DMS153 treated with DMSO at 0.1 percent for 48 hours (cell line): Measurements from ENCODE around the gene TANGO2.
A peak's percentile ranks its signal among the peaks of the same experiment; 100 is the strongest.

ENCODE experiments used
- DNase-seq: peaks from one replicate; lab custom pipeline; 2025; ENCODE audit not compliant: unreplicated experiment; lab: John Stamatoyannopoulos, UW

The TANGO2 gene

DNA sequence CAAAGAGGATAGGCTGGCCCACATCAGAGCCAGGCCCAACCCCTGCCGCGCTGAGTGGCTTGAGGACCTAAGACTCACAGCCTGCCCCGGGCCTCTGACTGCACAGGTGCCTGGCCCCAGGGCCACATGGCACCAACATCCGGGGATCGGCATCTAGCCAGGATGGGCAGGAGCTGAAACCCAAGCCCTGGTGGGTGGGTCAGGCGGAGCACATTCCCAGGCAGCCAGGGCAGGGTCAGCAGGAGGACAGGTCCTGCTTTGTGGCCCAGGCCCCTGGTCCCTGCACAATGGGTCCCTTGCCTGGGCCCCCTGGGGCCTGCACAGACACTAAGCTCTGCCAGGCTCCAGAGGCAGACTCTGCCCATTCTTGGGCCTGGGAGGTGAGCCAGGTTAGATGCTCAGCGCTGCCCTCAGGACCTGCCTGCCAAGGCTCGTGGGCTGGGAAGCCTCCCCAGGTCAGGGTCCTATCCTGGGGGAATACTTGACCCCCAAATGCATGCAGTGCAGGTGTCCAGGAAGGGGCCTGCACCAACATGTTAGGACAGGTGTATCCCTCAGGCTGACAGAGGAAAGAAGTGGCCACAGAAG, 37.8 kb upstream of the TANGO2 start:
- DNase-seq, result no peak

- DNase-seq, result no peak
These were observed 37.2 kb upstream of the TANGO2 start for GRCh38 chr22:19983741-19984140.

GRCh38 chr22:19984201-19984753, 36.6 kb upstream of the TANGO2 start:
- no peak for DNase-seq

DNA sequence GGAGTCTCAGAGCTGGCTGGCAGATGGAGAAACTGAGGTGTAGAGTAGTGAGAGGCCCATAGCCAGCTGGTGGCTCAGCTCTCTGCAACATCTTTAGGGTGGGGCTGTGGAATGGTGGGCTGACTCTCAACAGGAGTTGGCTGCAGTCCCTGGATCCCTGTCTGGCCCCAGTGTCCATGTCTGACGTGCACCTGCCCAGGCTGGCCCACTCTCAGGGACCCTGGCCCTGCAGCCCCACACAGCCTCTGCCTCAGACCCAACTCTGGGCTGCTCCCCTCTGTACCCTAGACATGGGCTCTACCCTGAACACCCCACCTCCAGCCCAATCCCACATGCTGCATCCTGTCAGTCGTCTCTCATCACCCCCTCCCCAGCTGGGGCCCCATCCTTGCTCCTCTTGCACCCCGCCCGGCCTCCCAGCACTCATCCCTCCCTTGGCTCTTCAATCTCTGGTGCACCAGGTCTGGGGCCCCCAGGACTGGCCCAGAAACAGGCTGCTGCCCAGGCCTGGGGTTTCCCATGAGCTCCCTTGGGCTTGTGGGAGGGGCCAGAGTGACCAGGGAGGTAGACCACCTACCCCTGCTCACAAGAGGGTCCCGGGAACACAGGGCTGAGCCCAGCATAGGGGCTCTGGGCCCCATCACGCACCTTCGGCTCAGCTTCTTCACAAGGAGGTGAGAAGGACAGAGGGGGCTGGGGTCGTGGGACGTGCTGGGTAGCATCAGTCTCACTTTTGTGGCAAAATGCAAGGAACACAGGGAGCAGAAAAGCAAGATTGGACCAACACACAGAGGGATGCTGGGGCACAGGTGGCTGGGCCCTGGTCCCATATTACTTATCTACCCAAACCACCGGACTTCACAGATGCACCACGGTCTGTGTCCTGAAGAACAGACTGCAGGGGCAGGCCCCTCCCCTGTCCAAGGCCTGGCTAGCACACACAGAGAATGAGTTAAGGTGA, 35.8 kb upstream of the TANGO2 start:
- DNase-seq, result no peak

GRCh38 chr22:19986011-19986409, 34.9 kb upstream of the TANGO2 start:
- DNase-seq, result no peak

DNA sequence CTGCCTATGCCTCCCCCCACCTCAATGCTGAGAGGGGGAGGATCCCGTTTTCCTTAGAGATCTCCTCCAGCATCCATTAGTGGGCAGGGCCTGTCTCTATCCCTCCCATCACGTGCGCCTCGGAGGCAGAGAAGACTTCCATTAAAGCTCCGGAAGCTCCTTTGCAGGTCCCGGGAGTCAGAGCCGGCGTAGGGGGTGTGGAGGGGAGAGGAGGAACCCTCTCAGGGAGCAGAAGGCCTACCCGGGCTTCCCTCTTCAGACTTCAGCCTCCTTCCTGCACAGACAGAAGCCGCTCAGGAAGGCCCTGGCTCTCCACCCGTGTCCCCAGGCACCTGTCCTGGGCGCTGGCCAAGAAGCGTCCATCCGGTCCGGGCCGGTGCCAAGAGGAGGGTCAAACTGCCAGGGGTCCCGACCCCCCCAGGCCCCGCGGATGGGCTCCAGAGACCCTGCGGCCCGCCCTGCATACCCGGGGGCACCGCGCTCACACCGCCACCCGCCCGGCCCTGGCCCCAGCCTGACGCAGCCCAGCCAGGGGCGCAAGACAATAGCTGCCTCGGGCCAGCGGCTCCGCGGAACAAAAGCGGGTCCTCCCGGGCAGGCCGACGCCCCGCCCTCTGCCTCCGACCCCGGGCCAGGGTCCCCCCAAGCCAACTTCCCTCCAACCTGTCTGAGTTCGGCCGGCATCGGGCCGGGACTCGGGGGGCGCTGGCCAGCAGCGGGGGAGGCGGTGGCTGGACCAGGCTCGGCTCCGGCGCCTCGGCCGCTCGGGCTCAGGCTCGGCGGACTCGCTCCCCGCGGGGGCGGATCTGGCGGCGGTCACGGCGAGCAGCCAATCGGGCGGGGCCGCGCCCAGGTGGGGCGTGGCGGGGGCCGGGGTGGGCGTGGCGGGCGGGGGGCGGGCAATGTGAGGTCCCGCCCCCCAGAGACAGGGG, 34.2 kb upstream of the TANGO2 start:
- DNase-seq, result peak; percentile 54

DNA sequence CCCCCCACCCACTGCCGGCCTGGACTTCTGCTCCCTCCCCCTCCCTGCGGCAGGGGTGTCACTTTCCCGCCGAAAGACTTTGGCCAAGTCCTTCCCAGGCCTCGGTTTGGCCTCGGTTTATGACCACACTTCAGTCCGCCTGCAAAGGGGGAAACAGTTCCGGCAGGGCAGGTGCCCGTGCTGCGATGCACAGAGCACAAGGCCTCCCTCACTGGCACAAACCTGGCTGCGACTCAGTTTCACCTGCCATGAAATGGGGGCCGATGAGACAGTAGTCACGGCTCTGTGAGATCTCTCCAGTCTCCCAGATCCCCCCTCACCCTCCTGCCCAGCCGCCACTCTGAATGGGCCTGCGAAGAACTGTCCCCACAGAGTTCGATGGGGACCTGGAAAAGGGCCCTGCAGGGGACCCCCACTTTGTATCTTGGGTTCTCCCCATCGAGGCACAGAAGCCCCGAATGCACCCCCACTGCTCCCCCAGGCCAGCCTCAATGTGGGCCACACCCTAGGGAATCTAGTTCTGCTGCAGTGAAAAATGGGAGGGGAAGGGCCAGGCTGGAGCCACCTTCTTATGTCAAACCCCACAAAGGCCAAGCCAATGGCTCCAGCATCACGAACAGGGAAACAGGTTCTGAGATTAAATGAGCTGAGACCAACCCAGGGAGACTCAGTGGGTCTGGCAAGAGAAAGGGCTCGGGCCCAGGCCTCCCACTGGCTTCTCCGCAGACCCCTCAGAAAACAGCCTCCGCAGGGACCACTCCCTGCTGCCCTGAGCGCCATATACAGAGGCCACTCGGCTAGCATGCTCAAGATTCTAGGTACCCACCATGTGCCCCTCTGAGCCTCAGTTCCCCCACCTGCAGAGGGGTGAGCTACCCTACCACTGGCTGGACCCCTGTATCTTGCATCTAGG, 33.3 kb upstream of the TANGO2 start:
- peak; percentile 43 for DNase-seq

DNA sequence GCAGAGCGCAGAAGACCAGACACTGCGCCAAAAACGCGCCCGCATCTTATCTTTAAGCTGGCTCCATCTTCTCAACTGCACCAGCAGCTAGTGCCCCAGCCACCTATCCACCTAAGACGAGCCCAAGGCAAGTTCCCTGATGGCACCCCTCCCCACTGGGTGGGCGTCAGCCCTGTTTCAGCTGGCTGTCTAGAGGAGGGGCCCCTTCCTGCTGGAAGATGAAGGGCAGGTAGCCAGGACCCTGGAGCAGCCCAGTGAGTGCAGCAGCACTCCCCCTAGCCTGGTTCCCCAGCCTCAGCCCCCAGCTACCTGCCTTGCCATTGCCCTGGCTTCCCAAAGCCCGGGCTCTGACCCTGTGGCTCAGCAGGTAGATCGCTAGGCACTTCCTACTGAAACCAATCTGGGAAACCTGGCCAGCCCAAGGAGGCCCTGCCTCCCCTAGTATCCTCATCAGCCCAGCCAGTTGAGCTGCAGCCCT, 32.5 kb upstream of the TANGO2 start:
- DNase-seq, result no peak

GRCh38 chr22:19988965-19989724, 31.8 kb upstream of the TANGO2 start:
- DNase-seq, result no peak

DNA sequence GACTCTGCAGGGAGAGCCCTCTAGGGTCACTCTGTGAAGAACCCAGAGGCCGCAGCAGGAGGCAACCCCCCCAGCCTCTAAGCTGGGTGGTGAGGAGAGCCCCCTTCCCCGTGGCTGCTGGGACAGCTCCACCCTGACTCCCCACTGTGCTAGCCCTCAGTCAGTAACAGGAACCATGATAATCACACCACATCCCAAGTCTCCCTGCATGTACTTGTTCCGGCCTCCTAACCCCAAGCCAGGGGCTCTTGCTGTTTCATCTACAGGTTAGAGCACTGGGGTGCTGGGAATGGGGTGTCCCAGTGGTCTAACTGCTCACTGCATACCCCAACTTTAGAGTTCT, 31.2 kb upstream of the TANGO2 start:
- no peak for DNase-seq

DNA sequence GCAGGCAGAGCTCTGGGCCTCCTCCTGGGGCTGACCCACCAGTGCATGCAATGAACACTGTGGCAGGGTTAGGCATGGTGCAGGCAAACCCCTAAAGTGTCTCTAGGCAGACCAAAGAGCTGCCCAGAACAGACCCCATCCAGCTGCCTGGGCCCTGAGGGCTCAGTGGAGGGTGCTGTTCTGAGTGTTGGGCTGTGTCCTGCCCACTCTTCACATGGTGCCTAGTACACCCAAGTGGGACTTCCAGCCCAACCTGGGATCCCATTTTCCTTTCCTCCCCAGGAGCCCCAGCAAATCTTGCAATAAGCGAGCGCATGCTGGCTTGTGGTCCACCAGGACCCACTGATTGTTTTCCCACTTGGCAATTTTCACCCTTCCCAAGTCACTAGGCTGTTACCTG, 30.7 kb upstream of the TANGO2 start:
- DNase-seq, result no peak

GRCh38 chr22:19990609-19991394, 30.1 kb upstream of the TANGO2 start:
- DNase-seq, result no peak

DNA sequence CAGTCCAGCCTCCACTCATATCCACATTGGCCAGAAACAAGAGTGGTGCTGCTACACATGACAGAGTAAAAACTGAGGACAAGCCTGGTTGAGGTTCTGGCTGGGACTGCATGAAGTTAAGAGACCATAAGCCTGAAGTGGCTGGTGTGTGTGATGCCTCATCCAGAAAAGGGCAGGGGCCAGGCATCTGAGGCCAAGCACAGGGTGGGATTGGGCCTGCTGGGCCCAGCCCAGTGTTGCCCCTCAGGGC, 29.6 kb upstream of the TANGO2 start:
- no peak for DNase-seq

DNA sequence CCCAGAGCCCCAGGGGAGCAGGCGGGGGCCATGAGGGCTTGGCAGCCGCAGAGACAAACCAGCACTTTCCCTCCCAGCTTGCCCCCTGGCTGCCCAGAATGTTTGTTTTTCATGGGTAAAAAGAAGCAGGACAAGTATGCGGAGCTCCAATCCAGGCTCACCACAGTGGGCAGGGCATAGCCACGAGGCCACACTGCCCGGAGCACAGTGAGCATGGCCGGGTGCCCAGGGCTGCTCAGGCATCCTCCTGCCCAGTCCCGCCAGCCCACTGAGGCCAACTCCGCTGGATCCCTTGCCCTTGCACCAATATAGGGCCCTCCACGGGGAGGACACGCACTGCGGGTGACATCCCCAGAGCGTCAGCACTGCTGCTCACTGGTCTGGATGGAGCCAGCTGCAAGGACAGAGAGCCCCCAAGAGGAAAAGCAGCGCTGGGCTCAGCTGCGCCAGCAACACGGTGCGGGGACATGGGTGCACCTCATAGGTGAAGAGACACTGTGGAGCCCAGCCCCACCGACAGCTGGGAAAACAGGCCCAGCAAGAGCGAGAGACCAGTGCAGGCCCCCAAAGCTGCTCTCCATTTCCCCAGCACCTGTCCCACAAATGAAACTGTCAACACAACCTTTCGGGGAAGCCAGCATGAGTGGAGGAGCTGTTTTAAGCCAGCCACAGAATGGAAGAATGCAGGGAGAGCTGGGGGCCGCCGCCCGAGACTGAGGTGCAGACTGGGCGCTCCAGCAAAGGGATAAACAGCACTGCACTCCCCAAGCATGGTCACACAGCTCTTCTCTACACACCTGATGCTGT, 29.1 kb upstream of the TANGO2 start:
- no peak for DNase-seq

GRCh38 chr22:19992481-19992911, 28.4 kb upstream of the TANGO2 start:
- DNase-seq, result no peak

- no peak for DNase-seq
These were observed 28.0 kb upstream of the TANGO2 start for GRCh38 chr22:19992921-19993355.

- no peak for DNase-seq
These were observed 27.0 kb upstream of the TANGO2 start for GRCh38 chr22:19993926-19994325.
